Measurements from ENCODE around the gene TCF12.

DNA sequence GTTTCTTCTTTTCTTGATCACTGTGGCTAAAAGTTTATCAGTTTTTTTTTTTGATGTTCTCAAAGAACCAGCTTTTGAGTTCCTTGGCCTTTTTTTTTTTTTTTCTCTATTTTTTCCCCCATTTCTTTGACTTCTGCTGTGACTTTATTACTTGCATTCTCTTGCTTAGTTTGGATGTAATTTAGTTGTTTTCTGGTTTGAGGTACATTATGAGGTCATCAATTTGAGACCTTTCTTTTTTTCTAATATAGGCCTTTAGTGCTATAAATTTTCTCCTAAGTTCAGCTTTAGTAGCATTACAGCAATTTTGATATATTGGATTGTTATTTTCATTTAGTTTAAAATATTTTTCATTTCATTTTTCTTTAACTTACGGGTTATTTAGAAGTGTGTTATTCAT, 35.3 kb downstream of the TCF12 start:
- TF ChIP-seq CREB1 (IDR thresholded peaks at IDR 0.05), result no peak
- no peak for TF ChIP-seq SIX5 (IDR thresholded peaks at IDR 0.05; ENCODE audit: low read depth, low read length)
- no peak for TF ChIP-seq KDM5A (IDR thresholded peaks at IDR 0.05; ENCODE audit: low read length)
- TF ChIP-seq GABPA (IDR thresholded peaks at IDR 0.05; ENCODE audit: borderline replicate concordance, insufficient read depth, low read length), result no peak
- no peak for TF ChIP-seq TAF7 (optimal IDR thresholded peaks at IDR 0.05; ENCODE audit: borderline replicate concordance, low read depth, low read length)
- TF ChIP-seq, protein P1, sequence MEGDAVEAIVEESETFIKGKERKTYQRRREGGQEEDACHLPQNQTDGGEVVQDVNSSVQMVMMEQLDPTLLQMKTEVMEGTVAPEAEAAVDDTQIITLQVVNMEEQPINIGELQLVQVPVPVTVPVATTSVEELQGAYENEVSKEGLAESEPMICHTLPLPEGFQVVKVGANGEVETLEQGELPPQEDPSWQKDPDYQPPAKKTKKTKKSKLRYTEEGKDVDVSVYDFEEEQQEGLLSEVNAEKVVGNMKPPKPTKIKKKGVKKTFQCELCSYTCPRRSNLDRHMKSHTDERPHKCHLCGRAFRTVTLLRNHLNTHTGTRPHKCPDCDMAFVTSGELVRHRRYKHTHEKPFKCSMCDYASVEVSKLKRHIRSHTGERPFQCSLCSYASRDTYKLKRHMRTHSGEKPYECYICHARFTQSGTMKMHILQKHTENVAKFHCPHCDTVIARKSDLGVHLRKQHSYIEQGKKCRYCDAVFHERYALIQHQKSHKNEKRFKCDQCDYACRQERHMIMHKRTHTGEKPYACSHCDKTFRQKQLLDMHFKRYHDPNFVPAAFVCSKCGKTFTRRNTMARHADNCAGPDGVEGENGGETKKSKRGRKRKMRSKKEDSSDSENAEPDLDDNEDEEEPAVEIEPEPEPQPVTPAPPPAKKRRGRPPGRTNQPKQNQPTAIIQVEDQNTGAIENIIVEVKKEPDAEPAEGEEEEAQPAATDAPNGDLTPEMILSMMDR (IDR thresholded peaks at IDR 0.05; ENCODE audit: control extremely low read depth in 1 of 3, insufficient read depth in 1 of 3, low read depth in 1 of 3, low read length in 3 of 3), result no peak
- TF ChIP-seq POLR2AphosphoS5 (IDR thresholded peaks at IDR 0.05; ENCODE audit: low read depth, low read length), result no peak
- TF ChIP-seq TCF12 (IDR thresholded peaks at IDR 0.05; ENCODE audit: low read depth, low read length), result no peak
- no peak for TF ChIP-seq SRF (IDR thresholded peaks at IDR 0.05; ENCODE audit: low read depth, low read length)
- TF ChIP-seq, protein P2, sequence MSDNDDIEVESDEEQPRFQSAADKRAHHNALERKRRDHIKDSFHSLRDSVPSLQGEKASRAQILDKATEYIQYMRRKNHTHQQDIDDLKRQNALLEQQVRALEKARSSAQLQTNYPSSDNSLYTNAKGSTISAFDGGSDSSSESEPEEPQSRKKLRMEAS (IDR thresholded peaks at IDR 0.05), result no peak
